Bone marrow (tissue), 2 donors: ENCODE measurements around the gene RTP5.

Experiments
- DNase-seq, 2 donors: peaks; one replicate each; lab custom pipeline; 2025; lab: John Stamatoyannopoulos, UW

Gene RTP5

DNA sequence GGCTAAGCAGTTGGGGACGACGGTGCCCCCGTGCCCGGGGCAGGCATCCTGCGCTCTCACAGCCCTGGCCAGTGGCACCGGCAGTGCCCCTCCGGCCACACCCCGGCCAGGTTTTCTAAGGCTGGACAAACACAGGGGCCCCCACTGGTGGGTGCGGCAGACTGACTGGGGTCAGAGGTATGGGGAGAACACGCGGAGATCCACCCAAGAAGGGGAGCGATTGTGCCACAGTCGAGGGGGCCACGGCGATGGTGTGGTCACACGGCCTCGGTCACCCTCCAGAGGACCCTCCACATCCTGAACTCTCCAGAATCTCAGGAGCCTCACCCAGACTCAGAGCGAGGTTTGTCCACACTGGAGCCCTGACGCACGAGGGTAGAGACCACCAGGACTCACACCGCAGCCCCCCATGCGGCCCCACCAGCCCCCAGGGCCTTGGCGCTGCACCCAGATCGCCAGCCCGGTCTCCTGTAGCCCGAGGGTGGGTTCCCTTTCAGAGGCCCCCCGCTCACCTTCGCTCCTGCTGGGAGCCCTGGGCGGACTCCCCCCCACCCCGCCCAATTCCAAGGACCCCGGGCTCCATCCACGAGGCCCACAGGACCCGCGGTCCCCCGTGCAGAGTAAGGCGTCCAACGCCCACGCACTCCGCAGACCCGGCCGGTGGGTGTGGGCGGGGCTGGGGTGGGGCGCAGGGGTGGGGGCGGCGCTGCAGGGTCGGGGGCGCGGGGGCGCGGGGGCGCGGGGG lies 26.0 kb upstream of the RTP5 start:
- DNase-seq = no peak

DNA sequence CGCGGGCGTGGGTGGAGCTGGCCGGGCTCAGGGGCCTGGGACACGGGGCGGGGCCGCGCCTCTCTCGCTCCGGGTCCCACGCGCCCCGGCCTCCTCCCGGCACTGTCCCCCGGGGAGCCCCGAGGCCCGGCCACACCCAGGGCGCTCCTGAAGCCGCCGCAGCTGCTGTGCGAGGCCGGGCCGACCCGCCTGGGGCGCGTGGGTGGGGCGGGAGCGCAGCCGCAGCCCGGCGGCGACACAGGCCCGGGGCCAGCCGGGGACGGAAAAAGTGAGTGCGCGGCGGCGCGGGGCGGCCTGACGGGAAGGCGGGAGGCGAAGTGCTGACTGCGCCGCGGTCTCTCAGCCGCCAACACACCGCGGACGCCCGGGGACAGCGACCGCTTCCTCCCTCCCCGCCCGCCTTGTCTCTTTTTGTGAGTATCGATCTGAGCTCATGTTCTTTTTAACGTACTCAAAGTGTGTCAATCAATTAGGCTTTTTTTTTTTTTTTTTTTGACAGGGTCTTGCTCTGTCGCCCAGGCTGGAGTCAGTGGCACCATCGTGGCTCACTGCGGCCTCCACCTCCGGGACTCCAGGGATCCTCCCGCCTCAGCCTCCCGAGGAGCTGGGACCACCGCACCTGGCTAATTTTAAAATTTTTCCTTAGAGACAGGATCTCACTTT lies 25.3 kb upstream of the RTP5 start:
- peak; percentile 17 to 59 for DNase-seq

DNA sequence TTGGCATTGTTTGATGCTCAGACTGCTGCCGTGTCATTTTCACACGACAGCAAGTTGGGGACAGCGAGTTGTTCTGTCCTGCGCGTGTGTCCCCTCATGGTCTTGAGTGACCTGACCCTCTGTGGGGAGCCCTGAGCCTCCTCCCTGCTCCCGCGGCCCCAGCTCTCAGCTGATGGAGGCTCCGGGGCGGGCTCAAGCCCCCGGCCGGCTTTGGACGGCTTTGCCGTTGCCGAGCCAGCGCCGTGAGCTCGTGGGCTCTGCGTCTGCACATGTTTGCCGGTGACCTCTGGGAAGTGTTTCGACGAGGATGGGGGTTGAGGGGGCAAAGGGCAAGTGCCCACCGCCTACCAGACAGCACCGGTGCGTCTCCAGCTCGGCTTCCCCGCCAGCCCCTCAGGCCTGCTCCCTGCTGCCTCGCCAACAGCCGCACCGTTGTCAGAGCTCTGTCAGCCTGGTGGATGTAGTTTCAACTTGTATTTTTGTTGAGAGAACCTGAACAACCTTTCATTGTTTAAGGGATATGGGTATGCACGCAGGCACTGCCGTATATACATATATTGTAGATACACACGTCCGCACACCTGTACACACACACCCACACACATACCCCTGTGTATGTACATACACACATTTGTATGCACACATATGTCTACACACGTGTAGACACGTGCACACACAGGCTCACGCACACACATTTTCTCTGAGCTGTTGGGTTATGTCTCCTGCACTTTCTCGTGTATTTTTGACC lies 24.5 kb upstream of the RTP5 start:
- DNase-seq = no peak

DNA sequence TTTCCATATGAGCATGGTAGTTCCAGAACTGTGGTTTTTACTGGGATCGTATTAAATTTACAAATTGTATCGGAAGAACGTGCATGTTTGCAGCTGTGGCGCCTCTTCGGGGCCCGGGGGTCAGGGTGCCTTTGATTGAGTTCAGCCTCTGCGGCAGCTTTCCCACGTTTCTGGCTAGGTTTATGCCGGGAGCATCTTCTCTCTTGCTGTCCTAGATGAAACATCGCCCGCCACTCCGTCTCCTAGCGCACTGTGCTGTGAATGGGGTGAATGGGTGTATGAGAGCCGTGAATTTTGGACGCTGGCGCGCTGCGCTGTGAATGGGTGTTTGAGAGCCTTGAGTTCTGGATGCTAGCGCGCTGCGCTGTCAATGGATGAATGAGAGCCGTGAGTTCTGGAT lies 23.1 kb upstream of the RTP5 start:
- DNase-seq = no peak

DNA sequence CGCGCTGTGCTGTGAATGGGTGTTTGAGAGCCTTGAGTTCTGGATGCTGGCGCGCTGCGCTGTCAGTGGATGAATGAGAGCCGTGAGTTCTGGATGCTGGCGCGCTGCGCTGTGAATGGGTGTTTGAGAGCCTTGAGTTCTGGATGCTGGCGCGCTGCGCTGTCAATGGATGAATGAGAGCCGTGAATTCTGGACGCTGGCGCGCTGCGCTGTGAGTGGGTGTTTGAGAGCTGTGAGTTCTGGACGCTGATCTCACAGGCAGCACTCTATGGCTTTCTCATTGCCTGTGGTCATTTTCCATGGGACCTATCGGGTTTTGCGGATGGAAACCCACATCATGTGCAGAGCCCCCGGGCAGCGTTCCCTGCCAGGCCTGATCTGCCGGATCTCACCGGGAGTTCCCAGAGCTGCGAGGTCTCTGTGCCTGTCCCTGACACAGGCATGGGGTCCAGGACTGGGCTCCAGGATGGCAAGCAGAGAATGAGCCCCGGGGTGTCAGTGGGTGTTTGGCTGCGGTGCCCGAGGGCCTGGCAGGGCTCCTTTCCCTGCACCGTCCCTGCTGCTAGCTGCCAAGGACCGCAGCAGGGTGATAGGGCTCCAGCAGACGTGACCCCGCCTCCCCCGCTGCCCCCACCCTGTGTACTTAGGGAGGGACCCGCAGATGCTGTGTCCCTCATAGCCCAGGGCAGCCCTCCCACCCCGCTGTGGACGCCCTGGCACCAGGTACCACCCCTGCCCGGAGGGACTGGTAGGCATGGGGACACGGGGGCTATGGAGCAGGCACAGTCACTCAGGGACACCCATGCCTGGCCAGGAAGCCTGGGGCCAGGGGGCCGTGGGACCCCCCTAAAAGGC lies 20.5 kb upstream of the RTP5 start:
- no peak for DNase-seq

DNA sequence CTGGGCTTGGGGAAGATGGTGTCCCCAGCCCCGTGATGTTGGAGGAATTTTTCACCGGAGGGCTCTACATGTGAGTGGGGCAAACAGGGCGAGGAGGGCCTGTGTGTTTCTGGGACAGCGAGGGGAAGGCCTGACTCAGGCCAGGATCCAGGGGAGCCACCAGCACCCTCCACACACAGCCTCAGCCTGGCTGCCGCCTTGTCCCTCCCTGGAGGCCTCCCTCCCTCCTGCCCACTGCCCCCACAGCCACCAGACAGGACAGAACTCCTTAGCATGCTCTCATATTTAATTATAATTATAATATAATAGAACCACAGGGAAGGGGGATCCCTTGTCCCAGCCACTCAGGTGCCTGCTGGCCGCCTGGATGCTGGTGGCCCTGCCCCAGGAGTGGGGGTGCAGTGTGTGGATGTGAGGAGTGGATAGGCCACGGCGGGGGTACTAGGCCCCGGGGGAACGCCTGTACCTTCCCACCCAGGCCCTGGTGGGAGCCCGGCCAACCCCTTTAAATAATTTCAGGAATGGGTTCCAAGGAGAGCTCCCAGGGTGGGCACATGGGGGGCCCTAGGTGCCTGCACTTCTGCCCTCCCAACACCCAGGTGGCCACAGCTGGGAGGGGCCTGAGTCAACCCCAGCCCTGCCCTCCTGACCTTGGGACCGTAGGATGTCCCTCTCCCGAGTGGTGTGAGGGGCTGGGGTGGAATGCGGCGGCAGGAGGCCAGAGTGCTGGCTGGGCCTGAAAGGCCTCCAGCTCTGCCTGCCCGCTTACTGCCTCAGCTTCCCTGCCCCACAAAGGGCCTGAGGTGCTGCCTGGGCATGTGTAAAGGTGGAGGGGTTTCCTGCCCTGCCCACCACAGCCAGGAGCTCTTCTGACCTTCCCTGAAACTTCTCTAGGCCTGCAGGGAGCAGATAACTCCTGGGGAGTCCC lies 19.6 kb upstream of the RTP5 start:
- DNase-seq = no peak

DNA sequence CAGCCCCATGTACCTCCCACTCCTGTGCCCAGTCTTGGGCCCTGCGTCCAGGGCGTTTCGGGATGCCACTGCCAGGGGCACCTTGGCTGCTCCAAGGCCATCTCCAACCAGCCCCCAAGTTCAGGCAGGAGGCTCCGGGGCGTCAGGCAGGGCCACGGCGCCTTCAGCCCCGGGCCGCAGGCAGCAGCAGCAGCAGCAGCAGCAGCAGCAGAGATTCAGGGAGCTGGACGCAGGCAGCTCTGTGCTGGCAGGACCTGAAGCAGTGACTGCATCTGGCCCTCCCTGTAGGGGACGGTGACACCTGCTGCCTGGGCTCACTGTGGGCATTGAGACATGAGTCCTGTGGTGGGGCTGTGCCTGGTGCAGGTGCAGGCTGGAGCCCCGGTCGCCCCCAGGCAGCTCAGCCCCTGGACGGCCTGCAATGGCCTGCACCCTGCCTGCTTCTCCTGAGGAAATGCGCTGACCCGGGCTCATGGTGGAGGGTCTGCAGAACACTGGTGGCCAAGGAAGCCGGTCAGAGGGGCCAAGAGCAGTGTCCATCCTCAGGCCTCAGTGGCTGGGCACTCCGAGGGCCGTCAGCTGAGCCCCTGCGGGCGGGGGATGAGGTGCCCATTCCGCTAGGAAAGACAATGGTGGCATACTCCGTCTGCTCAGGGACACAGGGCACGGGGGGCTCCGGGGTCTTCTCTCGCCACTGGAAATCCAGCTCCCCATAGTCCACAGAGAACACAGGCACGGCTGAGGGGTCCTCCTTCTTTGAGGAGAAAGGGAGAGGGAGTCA lies 18.8 kb upstream of the RTP5 start:
- no peak for DNase-seq

DNA sequence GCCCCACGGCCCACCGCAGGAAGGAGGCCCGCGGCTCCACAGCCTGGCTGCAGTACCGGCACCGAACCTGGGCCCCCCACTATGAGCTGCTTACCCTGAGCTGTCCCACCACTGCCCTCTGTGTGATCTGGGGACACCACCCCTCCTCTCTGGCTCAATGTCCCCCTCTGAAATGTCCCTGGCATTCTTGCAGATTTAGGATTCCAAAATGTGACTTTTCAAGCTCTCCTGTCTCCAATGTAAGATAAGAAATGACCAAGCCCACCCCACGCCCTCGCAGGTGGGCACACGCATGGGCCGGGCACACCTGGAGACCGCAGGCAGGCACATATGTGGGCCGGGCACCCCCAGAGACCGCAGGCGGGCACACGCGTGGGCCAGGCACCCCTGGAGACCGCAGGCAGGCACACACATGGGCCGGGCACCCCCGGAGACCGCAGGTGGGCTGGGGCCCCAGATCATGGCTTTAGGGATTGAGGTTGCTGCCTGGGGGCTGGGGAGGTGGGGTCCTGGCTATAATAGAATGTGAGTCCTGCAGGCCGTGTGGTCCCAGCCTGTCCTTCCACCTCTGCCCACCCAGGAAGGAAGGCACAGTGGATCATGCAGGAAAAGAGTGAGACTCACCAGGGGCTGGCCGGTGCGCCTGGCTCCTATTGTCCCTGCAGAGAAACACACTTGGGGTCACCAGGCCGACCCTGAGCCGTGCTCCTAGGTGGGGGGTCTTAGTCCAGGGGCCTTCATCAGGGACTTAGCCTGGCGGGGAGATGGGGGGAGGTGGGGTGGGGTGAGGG lies 18.0 kb upstream of the RTP5 start:
- no peak for DNase-seq

DNA sequence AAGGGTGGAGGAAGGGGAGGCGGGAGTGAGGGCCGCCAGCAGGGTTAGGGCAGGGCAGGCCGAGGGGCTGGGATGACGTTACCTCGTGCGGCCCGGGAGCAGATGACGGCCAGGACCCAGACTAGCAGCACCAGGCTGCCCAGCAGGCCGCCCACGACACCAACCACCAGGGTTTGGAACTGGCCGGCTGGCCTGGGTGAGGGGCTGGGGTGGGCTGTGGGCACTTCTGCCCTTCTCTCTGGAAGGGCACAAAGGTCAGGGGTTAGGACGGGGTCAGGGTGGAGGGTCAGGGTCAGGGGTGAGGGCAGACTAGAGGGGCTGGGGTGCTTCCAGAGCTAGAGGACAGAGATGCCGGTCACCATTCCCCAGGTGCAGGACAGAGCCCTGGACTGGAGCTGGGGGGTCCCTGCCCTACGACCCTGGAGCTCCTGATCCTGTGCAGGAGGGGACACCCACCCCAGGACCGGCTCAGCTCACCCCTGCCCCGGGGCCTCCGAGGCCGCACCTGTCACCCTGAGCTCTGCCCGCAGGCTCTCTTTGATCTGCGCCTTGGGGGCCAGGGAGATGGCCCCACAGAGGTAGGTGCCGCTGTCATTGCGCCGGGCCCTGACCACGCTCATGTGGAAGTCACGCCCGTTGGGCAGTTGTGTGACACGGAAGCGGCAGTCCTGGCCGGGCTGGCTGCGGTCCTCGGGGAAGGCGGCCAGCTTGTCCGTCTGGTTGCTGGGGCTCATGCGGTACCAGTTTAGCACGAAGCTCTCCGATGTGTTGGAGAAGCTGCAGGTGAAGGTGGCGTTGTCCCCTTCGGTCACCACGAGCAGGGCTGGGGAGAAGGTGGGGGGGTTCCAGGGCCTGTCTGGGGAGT lies 17.2 kb upstream of the RTP5 start:
- no peak for DNase-seq

DNA sequence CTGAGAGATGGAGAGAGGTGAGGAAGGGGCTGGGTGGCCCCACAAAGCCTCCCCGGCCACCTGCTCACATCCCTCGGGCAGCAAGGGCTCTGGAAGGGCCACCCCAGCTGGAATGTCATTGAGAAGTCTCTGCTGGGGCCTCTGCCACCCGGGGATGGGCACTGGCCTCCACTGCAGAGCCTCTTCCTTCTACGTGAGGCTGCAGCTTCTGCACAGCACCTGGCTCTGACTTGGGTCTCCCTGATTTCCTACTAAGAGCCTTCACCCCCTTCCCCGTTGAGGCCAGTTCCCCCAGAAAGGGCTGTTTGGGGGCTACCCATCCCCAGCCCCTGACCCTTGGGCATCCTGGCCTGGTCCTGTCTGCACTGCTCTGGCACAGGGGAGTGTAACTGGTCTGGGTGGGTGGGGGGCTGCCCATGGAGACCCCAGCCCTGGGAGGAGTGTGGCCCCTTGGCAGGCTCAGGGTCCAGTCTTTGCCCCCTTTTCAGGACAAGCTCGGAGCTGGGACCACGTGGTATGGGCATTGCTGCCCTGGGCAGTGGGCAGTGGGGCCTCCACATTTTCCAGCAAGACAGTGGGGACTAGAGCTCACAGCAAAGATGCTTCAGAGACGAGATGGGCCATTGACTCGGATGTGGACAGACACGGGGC lies 16.4 kb upstream of the RTP5 start:
- no peak for DNase-seq

DNA sequence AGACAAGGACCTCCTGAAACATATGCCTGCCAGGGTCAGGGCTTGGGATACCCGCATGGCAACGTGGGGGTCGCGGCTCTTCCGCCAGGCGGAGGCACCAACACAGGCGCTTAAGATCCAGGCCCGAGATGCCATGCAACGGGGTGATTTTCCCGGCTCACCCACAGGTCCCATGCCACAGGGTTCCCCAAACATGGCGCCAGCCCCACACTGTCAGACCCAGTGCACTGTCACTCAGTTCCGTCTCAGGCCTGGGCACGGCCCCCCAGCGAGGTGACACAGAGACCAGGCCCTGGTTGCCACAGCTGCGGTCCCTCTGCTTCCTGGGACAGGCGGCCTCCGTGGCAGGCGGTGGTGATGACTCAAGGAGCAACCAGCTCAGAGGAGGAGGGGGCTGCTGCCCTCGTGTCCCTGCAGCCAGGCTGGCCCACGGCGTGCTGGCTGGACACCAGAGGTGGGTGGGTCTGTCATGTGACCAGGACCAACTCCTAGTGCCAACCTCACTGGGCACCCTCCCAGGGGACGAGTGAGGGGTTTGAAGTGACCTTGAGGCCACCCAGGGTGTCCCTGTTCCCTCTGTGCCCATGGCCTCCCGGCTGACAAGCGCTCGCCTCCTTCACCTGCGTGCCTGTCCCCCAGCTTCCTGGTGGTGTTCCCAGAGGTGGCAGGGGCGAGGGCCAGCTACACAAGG lies 15.7 kb upstream of the RTP5 start:
- peak in 1 of 2 donors; percentile 25 for DNase-seq

DNA sequence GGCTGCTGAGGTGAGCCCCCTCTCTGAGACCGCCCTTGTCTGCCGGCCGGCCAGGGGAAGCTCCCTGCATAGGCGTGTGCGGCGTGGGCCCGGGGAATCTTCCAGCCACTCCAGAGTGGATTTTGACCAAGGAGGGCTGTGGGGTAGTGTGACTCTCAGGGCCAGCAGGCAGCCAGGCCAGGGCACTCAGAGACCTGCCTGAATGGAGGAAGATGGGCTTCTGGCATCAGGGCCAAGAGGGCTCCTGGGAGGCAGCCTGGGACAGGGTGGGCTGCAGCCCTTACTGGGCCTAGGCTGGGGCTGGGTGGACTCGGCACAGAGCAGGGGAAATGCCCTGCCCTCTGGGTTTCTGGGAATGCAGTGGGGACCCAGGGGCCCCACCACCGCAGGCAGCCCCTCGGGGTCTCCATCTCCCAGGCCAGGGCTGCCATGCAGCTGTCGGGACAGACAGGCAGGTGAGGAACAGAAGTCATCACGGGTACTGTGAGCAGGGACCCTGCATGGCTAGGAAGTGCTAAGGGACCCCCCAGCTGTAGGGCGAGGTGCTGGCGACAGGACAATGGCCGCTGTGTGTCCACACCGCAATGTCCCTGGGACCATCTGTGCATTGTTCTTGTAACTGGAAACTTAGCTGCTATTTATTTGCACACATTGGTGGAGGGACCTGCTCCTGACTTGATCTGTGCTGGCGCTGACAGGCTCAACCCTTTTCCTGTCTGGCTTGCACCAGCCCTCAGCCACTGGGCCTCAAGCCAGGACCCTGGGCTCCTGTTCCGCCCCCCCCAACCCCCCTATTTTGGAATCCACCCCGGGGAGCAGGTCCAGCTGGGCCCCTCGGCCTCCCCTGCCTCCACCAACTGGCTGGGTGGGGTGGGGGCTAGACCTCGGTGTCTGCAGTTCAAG lies 14.9 kb upstream of the RTP5 start:
- DNase-seq = no peak

DNA sequence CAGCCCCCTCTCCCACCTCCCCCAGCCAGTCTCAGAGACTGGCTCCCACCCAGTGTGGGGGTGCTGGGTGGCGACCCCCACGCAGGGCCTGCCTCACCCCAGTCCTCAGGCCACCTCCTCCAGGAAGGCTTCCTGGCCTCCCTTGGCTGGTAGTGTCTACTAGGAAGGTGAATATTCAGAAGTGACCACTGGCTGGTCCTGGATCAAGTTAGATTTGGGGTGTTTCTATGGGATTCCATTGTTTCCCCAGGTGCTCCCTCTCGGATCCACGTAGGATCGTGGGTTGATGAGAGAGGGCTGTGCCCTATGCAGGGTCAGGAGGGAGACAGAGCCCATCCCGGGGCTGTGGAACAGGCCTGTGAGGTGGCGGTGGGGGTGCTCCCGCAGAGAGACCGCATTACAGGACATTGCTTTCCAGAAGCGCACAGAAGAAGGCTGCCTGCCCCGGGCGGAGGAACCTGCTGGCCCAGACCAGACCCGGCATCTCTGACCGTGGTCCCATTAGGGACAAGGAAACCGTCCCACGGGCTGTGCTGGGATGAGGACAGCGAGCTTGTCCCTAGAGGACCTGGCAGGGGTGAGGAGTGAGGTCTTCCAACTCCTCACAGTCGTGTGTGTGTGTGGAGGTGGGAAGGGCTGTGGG lies 14.2 kb upstream of the RTP5 start:
- DNase-seq = no peak

DNA sequence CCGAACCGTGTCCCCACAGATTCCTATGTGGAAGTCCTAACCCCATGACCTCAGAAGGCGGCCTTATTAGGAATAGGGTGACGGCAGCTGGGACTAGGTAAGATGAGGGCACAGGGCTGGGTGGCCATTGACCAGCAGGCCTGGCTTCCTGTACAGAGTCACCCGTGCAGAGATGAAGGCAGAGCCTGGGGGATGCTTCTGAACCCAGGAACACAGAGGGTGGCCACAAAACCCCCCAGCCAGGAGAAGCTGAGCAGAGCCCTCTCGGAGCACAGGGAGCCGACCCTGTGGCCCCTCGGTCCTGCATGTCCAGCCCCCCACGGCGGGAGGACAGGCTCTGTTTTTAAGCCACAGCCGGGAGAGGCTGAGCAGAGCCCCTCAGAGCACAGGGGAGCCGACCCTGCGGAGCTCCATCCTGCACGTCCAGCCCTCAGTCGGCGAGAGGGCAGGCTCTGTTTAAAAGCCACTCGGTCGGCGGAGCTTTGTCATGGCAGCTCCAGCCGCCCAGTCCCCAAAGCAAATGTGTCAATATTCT lies 13.6 kb upstream of the RTP5 start:
- no peak for DNase-seq

DNA sequence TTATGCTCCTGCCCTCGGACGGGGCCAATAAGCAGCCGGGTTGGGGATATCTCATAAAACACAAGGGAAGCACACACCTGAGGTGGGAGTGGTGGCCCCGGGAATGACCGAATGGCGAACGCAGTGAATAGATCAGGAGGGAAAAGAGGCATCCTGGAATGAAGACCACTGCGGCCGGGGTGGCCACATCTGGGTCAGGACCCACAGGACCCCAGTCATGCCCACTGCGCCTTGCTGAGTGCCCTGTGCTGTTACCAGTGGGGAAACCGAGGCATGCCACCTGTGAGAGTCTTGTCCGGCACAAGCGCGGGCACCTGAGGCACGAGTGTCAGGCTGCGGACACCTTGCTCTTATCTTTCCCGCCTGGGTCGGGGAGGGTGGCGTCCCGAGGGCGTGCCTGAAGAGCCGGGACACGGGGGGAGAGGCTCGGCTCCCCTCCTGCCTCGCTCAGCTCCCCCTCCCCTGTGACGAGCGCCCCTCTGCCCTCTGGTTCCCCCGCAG lies 12.4 kb upstream of the RTP5 start:
- DNase-seq = no peak
